Endothelial cell of umbilical vein (primary cell): ENCODE data around the gene PACSIN2. TPM values are rescaled to one million over a fixed set of nuclear protein-coding genes. Genes with fewer than 3 reads are reported as not detected.

Experiments
- BruUV-seq: library from RNA; stranded (reverse); fragments of 400-500 nt; replicated peaks from 2 replicates; lab custom pipeline; 2021; lab: Mats Ljungman, UMichigan
- CTCF ChIA-PET: fragments of 300-600, 350-600 bp; sonication (Branson Sonifier 250); formaldehyde crosslinking; loops from one replicate; lab custom pipeline; 2021; ENCODE audit warnings: antibody characterized with exemption, inconsistent platforms; lab: Charles Lee
- POLR2A ChIA-PET: fragments of 300-600, 350-600 bp; sonication (Branson Sonifier 250); formaldehyde crosslinking; loops from one replicate; lab custom pipeline; 2021; ENCODE audit warnings: antibody characterized with exemption, inconsistent platforms; lab: Charles Lee
- DNase-seq: peaks from one replicate; pipeline ENCODE4 v3.0.0-alpha.2; 2011; ENCODE audit warnings: low read depth, low spot score
- FAIRE-seq: peaks from 2 replicates; lab custom pipeline; 2011; peaks lifted over from hg19 to GRCh38; lab: Jason Lieb, UNC
- H2AFZ ChIP-seq: 2 replicates; pipeline ENCODE4 v1.6.0; 2012; ENCODE audit warnings: low read depth, low read length, control low read depth, inconsistent platforms
- H3K27ac ChIP-seq: 2 replicates; pipeline ENCODE4 v1.5.1; 2011; ENCODE audit warnings: low read depth, mild to moderate bottlenecking, control low read depth, low read length, moderate library complexity; ENCODE audit not compliant: insufficient read depth
- H3K27me3 ChIP-seq, 2 experiments: 2 replicates each; pipeline versions ENCODE4 v1.6.0 to v1.6.1; 2011; ENCODE audit warnings: low read length in 2 of 2, mixed read lengths in 1 of 2; ENCODE audit not compliant: control insufficient read depth in 2 of 2, insufficient read depth in 2 of 2
- H3K36me3 ChIP-seq, 2 experiments: 2 replicates in 1 of 2; 3 replicates in 1 of 2; pipeline ENCODE4 v1.5.1; 2011; ENCODE audit warnings: low read length in 2 of 2, mild to moderate bottlenecking in 1 of 2, moderate library complexity in 1 of 2; ENCODE audit not compliant: control insufficient read depth in 2 of 2, insufficient read depth in 2 of 2; ENCODE audit errors: extremely low read depth in 1 of 2
- H3K4me1 ChIP-seq: 3 replicates; pipeline ENCODE4 v1.5.1; 2011; ENCODE audit warnings: mild to moderate bottlenecking, low read length; ENCODE audit not compliant: control insufficient read depth, insufficient read depth; ENCODE audit errors: extremely low read depth
- H3K4me2 ChIP-seq: 2 replicates; pipeline ENCODE4 v1.6.1; 2011; ENCODE audit warnings: low read length, control low read depth, mixed read lengths; ENCODE audit not compliant: insufficient read depth
- H3K4me3 ChIP-seq, 3 experiments: fragments of 200-600 bp in 1 of 3; sonication (generic), shearing (Covaris generic) in 1 of 3; replicated peaks in 1 of 3; 2 replicates each; pipeline ENCODE4 v1.5.1; 2011 to 2016; ENCODE audit warnings: control low read depth in 3 of 3, low read length in 3 of 3, mild to moderate bottlenecking in 2 of 3, inconsistent platforms in 1 of 3, low read depth in 1 of 3, moderate library complexity in 1 of 3; ENCODE audit not compliant: insufficient read depth in 1 of 3
- H3K79me2 ChIP-seq: 2 replicates; pipeline ENCODE4 v1.6.0; 2012; ENCODE audit warnings: low read length, inconsistent platforms; ENCODE audit not compliant: control insufficient read depth, insufficient read depth
- H3K9ac ChIP-seq: replicated peaks from 2 replicates; pipeline ENCODE3; 2011; ENCODE audit warnings: low read length, control low read depth; ENCODE audit not compliant: insufficient read depth; ENCODE audit errors: extremely low read depth
- H3K9me1 ChIP-seq: replicated peaks from 3 replicates; pipeline ENCODE4 v1.6.0; 2011; ENCODE audit warnings: mild to moderate bottlenecking, low read length; ENCODE audit not compliant: control insufficient read depth, insufficient read depth; ENCODE audit errors: extremely low read depth
- H3K9me3 ChIP-seq: replicated peaks from 2 replicates; pipeline ENCODE4 v1.5.1; 2012; ENCODE audit warnings: low read length, inconsistent platforms; ENCODE audit not compliant: control insufficient read depth, insufficient read depth
- H4K20me1 ChIP-seq: replicated peaks from 2 replicates; pipeline ENCODE3; 2011; ENCODE audit warnings: mild to moderate bottlenecking, low read length; ENCODE audit not compliant: control insufficient read depth, insufficient read depth; ENCODE audit errors: extremely low read depth
- CTCF ChIP-seq, 2 donors: IDR thresholded peaks; 1 replicate in 1 of 2; 2 replicates in 1 of 2; pipeline ENCODE4 v1.5.1; 2011; ENCODE audit warnings: low read length in 2 of 2, mild to moderate bottlenecking in 2 of 2, moderate library complexity in 2 of 2, control low read depth in 1 of 2, inconsistent platforms in 1 of 2, low read depth in 1 of 2; ENCODE audit not compliant: insufficient read depth in 1 of 2; ENCODE audit errors: extremely low read depth in 1 of 2
- EZH2 ChIP-seq: IDR thresholded peaks from 2 replicates; pipeline ENCODE4 v1.6.1; 2012; ENCODE audit warnings: borderline replicate concordance, low read depth, mild to moderate bottlenecking, moderate library complexity, low read length, inconsistent platforms; ENCODE audit not compliant: severe bottlenecking
- FOS ChIP-seq: IDR thresholded peaks from 2 replicates; pipeline ENCODE4 v1.6.1; 2011; ENCODE audit warnings: mild to moderate bottlenecking, low read length, moderate library complexity, borderline replicate concordance; ENCODE audit not compliant: insufficient read depth
- GATA2 ChIP-seq: IDR thresholded peaks from 2 replicates; pipeline ENCODE4 v1.7.0; 2011; ENCODE audit warnings: low read depth, mild to moderate bottlenecking, moderate library complexity, mixed read lengths, low read length; ENCODE audit not compliant: insufficient read length, insufficient read depth
- JUN ChIP-seq: IDR thresholded peaks from 2 replicates; pipeline ENCODE4 v1.6.1; 2011; ENCODE audit warnings: borderline replicate concordance, low read depth; ENCODE audit not compliant: insufficient read length, insufficient read depth
- MAX ChIP-seq: IDR thresholded peaks from 2 replicates; pipeline ENCODE4 v1.6.1; 2011; ENCODE audit not compliant: insufficient read depth, insufficient read length
- MYC ChIP-seq: IDR thresholded peaks from one replicate; pipeline ENCODE4 v1.6.1; 2011; ENCODE audit warnings: mild to moderate bottlenecking, low read depth, low read length
- POLR2A ChIP-seq: IDR thresholded peaks from 2 replicates; pipeline ENCODE4 v1.6.1; 2012; ENCODE audit warnings: low read depth, mild to moderate bottlenecking, control low read depth, low read length
- POLR2AphosphoS5 ChIP-seq: IDR thresholded peaks from 2 replicates; pipeline ENCODE4 v1.6.1; 2012; ENCODE audit warnings: low read depth, mild to moderate bottlenecking, control low read depth, low read length, moderate library complexity; ENCODE audit not compliant: insufficient read depth
- dilution Hi-C: fragments of 300-500 bp; cut with MboI; formaldehyde crosslinking; loops from one replicate; pipeline ENCODE4 v1.15.0; 2019; ENCODE audit warnings: low sequenced_read_pairs; ENCODE audit not compliant: extremely low pct_ligation_motif_present
- intact Hi-C: fragments of 100-400 bp; cut with micrococcal nuclease; formaldehyde crosslinking; loops from one replicate; pipeline ENCODE4 v1.10.0; 2022
- polyA plus RNA-seq, 4 experiments: library from polyadenylated mRNA; depleted of rRNA in 3 of 4; stranded (reverse) in 3 of 4; unstranded in 1 of 4; fragments of >200 nt; gene quantifications; 2 replicates each; pipeline versions ENCODE4 v1.2.1 to v1.2.3, GENCODE V29; 2011 to 2012; ENCODE audit warnings: missing spikeins in 1 of 4
- total RNA-seq: library from RNA; stranded (reverse); gene quantifications from 2 replicates; pipeline ENCODE4 v1.2.3, GENCODE V29; 2021

PACSIN2 gene
- total and polyA plus RNA-seq, 2 donors (not counting 3 experiments of a cell fraction or from before 2014, with no cell fraction given), result 46.2 to 64.5 TPM

- H3K36me3 ChIP-seq, result peaks cover 0 to 15% of the 10 kb centered on the region in 2 experiments
- FAIRE-seq, result no peak
- POLR2A ChIA-PET, result no interaction called here
- H3K4me3 ChIP-seq, result no peak overlapping the region
- H4K20me1 ChIP-seq, result no peaks in the 10 kb centered on the region
- DNase-seq, result no peak
- no peaks in the 10 kb centered on the region for H3K79me2 ChIP-seq
- no peak overlapping the region for H3K9ac ChIP-seq
- CTCF ChIA-PET, result interaction anchor here (0.8 to 1.3 kb wide), 2 partner anchors 9 to 198 kb away, joined by 4 read pairs; no protein-coding TSS in a partner anchor
- no peaks in the 10 kb centered on the region for H3K9me1 ChIP-seq
- no peak overlapping the region for H2AFZ ChIP-seq
- H3K27ac ChIP-seq, result no peak overlapping the region
- no peaks in the 10 kb centered on the region for H3K9me3 ChIP-seq
- H3K27me3 ChIP-seq, result no peaks in the 10 kb centered on the region
- H3K4me2 ChIP-seq, result no peak overlapping the region
- TF ChIP-seq FOS (no peak), MYC (no peak), POLR2AphosphoS5 (no peak), CTCF (IDR thresholded peaks at IDR 0.05; ENCODE audit: extremely low read depth in 1 of 2, insufficient read depth in 1 of 2, low read depth in 1 of 2, low read length in 2 of 2) (no peak), POLR2A (no peak), JUN (no peak), GATA2 (no peak), EZH2 (no peak), MAX (no peak)
- intact Hi-C loops (no loop called here), dilution Hi-C loops (no loop called here)
- no peaks in the 10 kb centered on the region for H3K4me1 ChIP-seq
- BruUV-seq, result no TSS peak
Observed at GRCh38 chr22:42892156-42892555, 122.8 kb downstream of the PACSIN2 start.
